ENCODE data around the gene HK1.
A peak's percentile ranks its signal among the peaks of the same experiment; 100 is the strongest.
"Not testable (repeated sequence)": the region's sequence is repeated elsewhere in the genome, so short reads cannot be mapped to it uniquely, and the experiment has no call there.

Gene HK1

DNA sequence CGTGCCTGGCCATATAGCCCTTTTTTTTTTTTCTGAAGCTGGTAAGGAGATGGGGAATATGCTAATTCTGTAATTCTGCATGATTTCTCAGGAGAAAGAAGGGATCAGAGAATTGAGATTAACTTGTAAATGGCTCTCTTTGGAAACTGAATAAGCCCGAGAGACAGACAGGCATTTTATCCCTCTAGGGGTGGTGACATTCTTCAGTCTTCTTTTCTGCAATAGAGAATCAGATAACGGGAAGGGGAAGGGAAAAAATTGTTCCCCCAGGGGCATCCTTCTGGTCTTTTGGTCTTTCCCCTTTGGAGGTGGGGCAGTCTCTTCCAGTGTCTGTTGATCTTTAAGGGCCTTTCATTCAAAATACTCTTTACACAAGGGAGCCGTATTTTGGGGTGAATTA is 34.2 kb downstream of the HK1 start:
- no peak for DNase-seq (ENCODE audit: low spot score)

DNA sequence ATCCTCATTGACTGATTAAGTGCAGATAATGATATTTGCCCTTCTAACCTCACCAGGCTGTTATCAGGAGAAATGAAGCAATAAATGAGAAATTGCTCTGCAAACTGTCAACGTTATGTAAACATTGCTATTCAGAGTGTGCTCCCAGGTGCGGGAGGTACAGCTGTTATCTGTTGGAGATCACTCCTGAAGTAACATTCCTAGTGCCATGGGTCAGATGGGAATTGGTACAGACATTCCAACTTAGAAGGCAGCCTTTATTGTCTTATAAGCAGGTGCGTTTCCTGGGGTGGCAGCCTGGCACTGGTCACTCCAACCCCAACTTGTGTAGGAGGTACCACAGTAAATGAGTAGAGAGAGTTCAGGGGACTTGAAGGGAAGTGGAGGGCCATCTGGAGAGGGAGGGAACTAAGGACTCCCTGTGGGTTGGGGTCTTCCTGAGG is 36.8 kb downstream of the HK1 start:
- no peak for DNase-seq (ENCODE audit: low spot score)

DNA sequence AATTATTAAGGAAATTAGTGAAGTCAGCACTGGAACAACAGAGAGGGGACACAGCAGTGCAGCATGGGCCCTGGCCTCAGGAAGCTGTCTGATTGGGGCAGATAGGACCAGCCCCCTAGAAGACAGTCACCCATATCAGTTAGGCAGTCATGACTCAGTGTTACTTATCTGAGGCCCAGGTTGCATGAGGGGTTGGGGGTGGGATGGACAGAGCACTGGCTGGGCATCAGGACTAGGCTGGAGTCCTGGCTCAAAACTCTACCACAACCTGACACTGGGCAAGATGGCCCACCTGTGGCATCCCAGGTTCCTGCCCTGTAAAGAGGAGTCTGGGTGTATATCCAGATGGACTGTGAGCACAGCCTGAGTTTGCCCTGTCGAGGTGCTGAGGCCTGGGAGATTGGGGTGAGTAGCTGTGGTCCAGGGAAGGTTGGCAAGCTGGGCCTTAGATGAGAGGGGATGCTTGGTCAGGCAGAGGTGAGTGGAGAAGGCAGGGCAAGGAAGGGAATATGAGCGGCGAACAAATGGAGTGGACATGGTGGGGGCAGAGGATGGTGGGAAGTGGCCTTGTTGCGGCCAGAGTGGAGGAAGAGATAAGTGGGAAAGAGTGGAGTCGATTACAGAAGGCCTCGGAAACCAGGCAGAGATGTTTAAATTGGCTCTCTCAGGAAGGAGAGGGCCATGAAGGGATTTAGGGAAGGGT is 37.5 kb downstream of the HK1 start:
- no peak for DNase-seq (ENCODE audit: low spot score)

DNA sequence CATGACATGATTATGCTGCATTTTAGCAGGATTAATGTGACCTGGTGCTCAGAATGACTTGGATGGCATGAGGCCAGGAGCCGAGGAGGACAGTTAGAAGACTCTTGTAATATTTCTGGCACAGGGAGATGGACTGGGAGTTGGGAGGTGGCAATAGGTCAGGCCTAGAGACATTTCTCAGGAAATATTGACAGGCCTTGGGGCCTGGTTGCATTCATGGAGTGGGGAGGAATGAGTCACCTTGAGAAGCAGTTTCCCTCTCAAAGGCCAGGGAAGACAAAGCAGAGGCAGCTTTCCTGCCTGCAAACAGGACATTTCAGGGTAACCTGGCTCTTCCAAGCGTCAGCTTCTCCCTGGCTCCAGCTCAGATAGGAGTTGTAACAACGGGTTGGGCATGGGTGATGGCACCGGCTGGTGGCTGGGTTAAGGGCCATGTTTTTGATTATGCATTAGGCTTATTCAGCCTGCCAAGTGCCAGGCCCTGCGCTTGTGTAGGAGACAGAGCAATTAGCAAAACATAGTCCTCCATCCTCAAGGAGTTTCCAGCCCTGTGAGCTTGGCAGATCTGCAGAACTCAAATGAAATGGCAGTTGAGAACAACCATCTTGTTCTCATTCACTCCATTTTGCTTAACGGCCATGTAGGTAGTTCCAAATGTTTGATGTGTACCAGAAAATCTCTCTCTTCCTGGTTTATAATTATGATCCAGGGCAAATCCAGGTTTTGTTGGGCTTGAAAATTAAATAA is 38.2 kb downstream of the HK1 start:
- no peak for DNase-seq (ENCODE audit: low spot score)

DNA sequence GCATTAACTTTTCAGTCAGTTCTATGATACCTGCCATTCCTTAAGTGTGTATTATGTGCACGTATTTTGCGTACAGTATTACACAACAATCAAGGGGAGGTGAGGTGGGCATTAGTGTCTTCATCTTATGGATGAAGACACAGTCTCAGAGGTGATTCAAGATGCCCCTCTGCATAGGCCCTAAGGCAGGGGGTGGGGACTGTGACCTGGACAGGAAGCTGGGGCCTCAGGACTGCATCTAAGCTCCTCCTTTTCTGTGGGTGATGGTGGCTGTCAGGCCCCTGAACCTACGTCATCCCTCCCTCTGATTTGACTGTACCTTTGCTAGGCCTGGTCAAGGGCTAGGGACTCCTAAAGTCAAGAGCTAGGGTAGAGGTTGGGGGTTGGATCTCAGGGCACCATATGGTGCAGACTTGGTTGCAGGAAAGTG is 38.9 kb downstream of the HK1 start:
- DNase-seq (ENCODE audit: low spot score): no peak

DNA sequence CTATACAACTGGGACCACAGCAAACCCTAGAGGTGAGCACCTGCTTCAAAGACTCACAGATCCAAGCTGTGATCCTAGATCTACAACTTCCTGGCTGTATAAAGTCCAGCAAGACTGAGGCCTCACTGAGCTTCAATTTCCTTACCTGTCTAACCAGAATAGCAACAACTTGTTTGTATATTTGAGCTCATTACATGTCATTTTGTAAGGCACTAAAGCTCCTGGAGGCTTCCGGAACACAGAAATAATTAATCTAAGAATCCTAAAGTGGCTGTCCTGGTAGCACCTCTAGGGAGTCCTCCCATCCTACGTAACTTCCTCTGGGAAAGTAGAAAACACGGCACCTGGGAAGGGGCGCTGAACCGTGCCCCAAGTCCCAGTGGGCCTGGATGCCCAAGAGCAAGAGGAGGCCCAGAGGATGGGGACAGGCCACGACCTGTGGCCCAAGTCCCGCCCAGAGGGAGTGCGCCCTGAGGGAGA is 39.4 kb downstream of the HK1 start:
- peak; percentile 30 for DNase-seq (ENCODE audit: low spot score)

DNA sequence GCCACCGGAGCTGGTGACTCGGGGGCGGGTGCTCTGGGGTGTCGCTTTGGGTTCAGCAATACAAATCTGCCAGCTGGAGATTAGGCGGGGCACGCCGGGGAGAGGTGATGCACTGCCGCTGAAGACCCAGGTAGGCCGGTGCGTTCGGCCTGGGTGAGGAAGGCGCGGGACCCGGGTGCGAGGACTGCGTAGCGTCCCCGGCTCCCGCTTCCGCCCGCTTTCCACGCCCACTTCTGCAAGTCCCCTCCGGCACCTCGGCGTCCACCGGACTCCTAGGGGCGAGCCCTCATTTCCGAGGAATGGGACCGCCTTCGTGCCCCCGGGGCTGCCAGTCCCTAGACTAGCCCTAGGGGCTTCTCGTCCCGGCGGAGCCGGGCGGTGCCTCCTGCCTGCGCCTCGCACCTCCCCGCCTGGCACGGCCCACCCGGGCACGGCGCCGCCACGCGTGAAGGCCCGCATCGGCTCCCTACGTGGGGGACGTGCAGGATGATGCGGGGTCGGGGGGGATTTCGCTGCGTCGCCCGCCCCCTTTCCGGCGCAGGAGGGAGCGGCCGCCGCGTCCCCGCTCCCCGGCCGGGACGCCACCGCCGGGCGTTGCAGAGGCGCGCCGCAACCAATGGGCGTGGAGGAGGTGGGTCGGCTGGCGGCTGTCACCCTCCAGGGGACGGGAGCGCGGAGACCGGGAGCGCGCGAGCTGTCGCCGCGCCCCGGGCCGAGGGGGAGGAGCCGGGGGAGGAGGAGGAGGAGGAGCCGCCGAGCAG is 40.0 kb downstream of the HK1 start:
- peak; percentile 85 for DNase-seq (ENCODE audit: low spot score)

DNA sequence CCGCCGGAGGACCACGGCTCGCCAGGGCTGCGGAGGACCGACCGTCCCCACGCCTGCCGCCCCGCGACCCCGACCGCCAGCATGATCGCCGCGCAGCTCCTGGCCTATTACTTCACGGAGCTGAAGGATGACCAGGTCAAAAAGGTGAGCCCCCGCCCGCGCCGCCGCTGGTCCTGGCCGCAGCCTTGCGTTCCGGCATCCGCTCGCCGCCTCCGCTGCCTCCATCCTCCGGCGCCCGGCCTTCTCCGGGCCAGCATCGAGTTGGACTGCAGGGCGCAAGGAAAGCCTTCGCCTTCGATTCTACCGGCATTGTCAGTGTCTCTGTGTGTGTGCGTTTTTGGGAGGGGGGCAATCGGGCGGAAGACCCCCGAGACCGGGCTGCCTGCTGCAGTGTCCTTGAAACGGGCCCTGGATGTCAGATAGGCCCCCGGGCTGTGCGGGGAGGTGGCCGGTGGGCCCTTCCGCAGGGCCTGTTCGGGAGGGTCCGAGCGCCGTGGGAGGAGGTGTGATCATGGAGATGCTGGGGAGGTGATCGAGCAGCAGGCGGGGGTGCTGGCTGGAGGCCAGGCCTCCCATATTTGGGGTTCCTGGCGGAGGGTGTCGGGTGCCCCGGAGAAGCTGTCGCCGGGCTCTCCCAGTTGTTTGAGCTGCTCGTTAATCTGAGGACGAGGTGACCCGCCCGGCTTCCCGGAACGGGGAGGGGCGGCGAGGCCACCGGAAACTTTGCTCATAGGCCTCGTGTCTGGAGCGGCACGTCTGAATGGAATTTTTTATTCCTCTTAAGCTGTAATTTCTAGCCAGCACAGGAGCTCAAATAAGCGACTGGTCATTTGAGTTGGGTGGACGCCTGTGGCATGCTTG is 40.8 kb downstream of the HK1 start:
- DNase-seq (ENCODE audit: low spot score): peak; percentile 33

DNA sequence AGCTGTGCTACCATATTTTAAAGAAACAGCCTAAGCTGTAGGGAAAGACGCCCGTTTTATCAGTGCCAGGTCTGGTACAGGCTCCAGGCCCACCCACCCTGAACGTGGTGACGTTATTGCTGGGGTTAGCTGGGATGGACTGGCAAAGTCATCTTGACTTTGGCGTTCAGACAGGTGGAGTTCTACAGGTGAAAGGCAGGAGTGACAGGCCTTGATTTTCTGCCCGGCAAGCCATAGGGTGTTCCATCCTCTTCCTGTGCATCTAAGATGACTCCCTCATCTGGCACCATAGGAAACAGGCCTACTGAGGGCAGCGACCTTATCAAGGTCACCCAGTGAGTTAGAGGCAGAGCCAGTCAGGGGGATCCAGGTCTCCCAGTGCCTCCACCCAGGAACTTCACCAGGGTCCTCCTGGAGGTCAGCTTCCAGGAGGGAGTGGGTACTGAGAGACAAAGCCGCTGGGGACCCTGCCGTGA is 41.6 kb downstream of the HK1 start:
- no peak for DNase-seq (ENCODE audit: low spot score)

DNA sequence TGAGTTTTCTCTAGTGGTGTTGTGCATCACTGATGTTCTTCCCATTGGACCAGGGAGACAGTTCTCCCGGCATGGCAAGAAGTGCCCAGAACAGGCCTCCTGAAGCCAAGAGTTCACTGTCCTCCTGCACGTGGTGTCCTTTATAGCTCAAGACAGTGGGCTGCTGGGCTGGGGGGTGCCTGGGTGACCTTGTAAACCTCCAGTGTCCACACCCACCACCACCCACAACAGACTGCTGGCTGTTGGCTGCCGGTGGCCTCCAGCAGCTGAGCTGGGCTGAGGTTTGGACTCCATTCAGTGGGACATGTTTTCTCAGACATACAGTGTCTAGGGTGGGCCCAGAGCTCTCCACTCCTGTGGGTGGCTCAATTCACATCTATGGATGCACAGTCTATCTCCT is 42.2 kb downstream of the HK1 start:
- no peak for DNase-seq (ENCODE audit: low spot score)

DNA sequence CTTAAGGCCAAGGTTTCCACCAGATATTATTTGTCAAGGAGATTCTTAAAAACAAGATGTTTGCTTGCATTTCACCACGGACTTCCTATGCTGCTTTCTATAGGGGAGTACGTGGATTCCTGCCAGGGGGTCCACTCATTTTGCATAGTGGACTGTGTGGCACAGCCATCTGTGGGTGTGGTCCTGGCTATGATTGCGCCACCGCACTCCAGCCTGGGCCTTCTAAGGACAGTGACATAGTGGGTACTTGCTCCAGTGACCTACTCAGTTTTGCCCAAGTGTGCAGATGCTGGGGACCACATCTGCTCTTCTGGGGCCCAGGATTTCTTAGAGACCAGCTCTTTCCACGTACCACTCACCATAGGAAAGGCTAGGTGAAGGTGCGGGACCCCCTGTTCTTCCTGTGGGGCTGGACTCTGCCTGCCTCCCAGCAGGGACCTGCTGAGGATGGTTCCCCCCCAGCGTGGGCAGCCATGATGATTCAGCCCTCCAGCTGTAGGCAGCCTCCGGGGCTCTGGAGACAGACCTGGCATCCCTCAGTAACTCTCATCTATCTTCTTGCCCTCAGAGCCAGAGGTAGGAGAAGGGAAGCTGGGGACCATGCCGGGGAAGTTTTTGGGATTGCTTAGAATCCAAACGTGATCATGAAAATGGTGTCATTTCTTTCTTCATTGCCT is 42.9 kb downstream of the HK1 start:
- no peak for DNase-seq (ENCODE audit: low spot score)

DNA sequence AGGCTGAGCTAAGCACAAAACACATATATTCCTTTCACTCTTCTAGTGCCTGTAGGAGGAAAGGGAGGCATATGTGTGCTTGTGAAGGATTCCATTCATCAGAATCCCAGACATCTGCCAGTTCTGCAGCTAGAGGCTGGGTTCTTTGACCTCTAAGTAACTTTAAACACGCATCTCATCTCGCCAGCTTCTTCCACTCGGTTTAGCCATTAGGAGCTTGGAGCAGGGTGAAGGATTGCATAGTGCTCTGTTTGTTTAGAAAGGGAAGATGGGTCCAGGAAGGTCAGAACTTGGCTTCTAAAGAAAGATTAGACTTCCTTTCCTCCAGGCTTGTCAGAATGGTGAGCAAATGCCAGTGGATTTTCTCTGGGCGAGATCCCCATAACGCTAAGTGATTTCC is 43.6 kb downstream of the HK1 start:
- DNase-seq (ENCODE audit: low spot score): no peak

DNA sequence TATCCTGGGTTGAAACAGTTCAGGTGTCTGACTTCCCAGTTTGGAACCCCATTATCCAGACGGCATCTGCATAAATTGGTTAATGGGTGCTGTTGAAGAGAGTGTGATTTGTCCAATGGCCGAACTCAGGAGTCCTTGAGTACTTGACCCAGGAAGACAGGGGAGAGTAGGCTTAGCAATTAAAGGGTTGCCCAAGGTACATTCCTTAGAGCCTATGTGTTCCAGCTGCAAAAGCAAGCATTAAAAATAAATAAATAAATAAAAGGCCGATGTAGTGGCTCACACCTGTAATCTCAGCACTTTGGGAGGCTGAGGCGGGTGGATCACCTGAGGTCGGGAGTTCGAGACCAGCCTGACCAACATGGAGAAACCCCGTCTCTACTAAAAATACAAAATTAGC is 44.0 kb downstream of the HK1 start:
- not testable (repeated sequence) for DNase-seq (ENCODE audit: low spot score)

DNA sequence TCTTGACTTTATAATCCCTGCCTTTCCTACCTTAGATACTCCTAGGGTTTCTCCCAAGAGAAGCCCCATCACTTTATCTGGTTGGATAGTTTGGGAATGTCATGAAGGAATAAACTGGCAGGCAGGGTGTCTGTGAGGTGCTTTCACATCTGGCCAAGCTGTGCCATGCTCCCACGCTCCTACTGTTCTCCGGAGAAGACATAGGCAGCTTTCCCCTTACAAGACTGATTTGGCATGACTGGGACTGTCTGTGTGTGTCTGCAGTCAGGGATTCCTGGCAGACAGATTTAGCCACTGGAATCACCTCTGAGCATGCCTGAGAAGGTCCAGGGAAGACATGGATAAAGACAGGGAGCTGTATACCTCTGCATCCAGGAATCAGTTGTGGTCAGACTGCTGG is 45.3 kb downstream of the HK1 start:
- DNase-seq (ENCODE audit: low spot score): no peak

DNA sequence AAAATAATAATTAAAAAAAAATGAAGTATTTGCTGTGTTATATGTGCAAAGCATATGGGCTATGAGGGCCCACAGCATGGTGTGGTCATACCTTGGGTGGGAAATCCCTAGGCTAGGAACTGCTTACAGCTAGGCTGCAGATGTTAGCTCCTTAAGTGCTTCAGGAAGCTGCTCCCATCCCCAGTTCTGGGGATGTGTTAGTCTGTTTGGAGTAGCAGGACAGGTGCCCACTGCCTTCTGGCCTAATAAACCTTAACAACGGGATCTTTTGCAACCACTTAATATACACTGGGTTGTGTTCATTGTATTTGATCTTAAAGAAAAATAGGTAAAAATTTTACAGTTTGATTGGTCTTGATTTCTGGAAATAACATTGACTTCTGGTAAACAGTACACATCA is 46.3 kb downstream of the HK1 start:
- DNase-seq (ENCODE audit: low spot score): no peak

DNA sequence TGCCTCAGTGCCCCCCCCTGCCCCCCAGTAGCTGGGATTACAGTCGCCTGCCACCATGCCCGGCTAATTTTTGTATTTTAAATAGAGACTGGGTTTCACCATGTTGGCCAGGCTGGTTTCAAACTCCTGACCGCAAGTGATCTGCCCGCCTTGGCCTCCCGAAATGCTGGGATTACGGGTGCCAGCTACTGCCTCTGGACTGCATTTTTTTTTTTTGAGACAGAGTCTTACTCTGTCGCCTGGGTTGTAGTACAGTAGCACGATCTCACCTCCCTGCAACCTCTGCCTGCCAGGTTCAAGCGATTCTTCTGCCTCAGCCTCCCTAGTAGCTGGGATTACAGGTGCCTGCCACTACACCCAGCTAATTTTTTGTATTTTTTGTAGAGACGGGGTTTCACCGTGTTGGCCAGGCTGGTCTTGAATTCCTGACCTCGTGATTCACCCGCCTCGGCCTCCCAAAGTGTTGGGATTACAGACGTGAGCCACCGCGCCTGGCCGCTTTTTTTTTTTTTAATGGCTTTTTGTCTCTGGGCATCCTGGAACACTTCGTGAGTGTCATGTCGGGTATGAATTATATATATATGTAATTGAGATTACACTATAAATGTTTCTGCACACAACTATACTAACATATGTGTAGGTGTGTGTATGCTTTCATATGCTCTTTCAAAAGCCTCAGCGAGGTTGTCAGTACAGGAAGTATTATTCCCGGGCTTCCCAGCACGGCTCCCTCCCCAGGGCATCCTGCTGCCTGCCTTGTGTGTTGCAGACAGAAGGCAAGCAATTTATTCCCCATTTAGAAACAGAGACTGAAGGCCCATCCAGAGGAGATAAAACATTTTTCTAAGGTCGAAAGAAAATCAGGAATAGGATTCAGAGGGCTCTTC is 47.6 kb downstream of the HK1 start:
- DNase-seq (ENCODE audit: low spot score): peak; percentile 74

DNA sequence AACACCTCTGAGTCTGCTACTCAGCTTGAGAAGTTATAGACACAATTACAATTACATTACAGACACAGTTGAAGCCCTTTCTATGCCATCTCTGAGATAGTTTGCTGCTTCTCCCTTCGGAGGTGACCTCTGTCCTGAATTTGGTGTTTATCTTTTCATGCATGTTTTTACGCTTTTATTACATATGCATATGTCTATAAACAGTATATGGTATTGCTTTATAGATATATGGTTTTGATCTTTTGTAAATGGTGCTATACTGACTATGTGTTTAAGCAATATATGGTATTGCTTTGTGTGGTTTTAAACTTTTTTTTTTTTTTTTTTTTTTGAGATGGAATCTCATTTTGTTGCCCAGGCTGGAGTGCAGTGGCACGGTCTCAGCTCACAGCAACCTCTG is 48.4 kb downstream of the HK1 start:
- DNase-seq (ENCODE audit: low spot score): no peak

DNA sequence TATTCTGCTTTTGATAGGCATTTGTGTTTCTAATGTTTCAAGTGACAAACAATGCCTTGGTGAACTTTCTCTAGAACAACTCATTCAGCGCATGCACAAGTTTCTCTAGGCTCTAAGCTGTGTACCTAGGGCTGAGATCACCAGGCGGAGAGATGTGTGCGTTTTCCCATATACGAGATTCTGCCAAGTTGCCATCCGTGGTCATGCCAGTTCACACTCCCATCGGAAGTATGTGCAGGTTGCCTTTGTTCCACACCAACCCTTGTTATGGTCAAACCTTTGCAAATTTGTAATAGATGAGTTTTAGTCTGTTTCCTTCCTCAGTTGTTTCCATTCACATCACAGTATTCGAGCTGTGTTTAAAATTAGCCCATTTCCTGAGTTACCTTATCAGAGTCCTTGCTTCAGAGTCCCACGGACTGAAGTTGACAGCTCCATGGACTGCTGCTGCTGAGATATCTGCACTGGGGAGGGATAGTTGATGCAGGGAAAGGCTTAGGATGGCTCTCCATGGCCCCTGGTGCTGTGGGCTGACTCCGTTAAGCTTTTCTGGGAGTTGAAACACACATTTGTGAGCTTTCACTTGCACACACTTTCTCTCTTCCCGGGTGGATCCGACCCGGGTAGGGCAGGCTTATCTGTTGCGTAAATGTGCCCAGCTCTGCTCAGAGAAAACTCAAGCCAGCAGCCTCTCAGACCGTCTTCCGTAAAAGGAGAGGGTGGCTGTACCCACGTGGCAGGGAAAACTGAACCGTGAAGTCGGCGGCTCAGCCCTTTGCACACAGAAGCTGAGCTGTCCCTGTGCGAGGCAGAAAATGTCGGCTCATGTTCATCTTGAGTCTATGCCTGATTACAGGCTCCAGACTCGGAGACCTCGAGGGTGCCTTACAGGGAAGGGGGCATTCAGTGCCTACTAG is 49.4 kb downstream of the HK1 start:
- DNase-seq (ENCODE audit: low spot score): peak; percentile 82

DNA sequence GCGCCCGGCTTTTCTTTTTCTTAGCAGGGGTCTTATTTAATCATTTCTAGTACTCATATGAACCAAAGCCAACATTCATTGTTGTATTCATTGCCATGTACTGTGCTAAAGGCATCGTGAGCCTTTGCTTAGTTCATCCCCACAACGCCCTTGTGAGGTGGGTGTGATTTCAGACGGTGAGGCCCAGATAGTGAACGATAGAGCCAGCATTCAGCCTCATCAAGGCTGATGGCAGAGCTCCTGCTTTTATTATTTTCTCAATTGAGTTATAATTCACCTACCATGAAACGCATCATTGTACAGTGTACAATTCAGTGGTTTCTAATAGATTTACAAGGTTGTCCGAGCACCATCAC is 50.1 kb downstream of the HK1 start:
- DNase-seq (ENCODE audit: low spot score): no peak
